ENCODE results near the gene PFKFB2. TPM values are rescaled to one million over a fixed set of nuclear protein-coding genes. Genes with fewer than 3 reads are reported as not detected.

The PFKFB2 gene
- total and polyA plus RNA-seq, 4 donors = 1.5 to 5.9 (median 3.0) TPM

- no peak overlapping the region for H3K9ac ChIP-seq (ENCODE audit: low read depth in 1 of 2, low read length in 2 of 2)
- H3K9me3 ChIP-seq (ENCODE audit: control insufficient read depth in 4 of 4, low read length in 3 of 4) = no peaks in the 10 kb centered on the region
- TF ChIP-seq RXRA (IDR thresholded peaks at IDR 0.05) = no peak
- TF ChIP-seq HNF4A (conservative IDR thresholded peaks at IDR 0.05) = no peak
- no peak for TF ChIP-seq NR2F2 (IDR thresholded peaks at IDR 0.05)
- TF ChIP-seq SP1 (IDR thresholded peaks at IDR 0.05) = peak; percentile 28
- TF ChIP-seq, protein P1, sequence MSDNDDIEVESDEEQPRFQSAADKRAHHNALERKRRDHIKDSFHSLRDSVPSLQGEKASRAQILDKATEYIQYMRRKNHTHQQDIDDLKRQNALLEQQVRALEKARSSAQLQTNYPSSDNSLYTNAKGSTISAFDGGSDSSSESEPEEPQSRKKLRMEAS (IDR thresholded peaks at IDR 0.05) = no peak
- no peak for TF ChIP-seq REST (IDR thresholded peaks at IDR 0.05)
- TF ChIP-seq, protein P2, sequence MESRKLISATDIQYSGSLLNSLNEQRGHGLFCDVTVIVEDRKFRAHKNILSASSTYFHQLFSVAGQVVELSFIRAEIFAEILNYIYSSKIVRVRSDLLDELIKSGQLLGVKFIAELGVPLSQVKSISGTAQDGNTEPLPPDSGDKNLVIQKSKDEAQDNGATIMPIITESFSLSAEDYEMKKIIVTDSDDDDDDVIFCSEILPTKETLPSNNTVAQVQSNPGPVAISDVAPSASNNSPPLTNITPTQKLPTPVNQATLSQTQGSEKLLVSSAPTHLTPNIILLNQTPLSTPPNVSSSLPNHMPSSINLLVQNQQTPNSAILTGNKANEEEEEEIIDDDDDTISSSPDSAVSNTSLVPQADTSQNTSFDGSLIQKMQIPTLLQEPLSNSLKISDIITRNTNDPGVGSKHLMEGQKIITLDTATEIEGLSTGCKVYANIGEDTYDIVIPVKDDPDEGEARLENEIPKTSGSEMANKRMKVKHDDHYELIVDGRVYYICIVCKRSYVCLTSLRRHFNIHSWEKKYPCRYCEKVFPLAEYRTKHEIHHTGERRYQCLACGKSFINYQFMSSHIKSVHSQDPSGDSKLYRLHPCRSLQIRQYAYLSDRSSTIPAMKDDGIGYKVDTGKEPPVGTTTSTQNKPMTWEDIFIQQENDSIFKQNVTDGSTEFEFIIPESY (IDR thresholded peaks at IDR 0.05) = no peak
- TF ChIP-seq ATF3 (IDR thresholded peaks at IDR 0.05) = no peak
- H3K4me1 ChIP-seq (ENCODE audit: control insufficient read depth in 4 of 4, insufficient read depth in 4 of 4, low read length in 3 of 4) = peaks cover 5 to 16% (median 11%) of the 10 kb centered on the region in 4 donors
- H3K27ac ChIP-seq (ENCODE audit: low read depth in 1 of 2, low read length in 2 of 2) = no peak overlapping the region
- no peaks in the 10 kb centered on the region for H3K36me3 ChIP-seq (ENCODE audit: control insufficient read depth in 4 of 4, insufficient read depth in 3 of 4, low read depth in 1 of 4, low read length in 3 of 4)
- no peak for DNase-seq (ENCODE audit: low spot score)
- H3K27me3 ChIP-seq (ENCODE audit: control insufficient read depth in 4 of 4, insufficient read depth in 4 of 4, low read length in 3 of 4) = no peaks in the 10 kb centered on the region
- H3K4me3 ChIP-seq (ENCODE audit: low read depth in 1 of 3, low read length in 3 of 3) = no peak overlapping the region
- 88% methylated on average over 5 of the region's 5 CpGs for WGBS
These were observed 45.6 kb upstream of the PFKFB2 start for GRCh38 chr1:207007352-207008033.

- H3K4me3 ChIP-seq (ENCODE audit: low read depth in 1 of 3, low read length in 3 of 3) = no peak overlapping the region
- TF ChIP-seq SP1 (IDR thresholded peaks at IDR 0.05) (peak; percentile 8), RAD21 (IDR thresholded peaks at IDR 0.05) (no peak), RXRA (IDR thresholded peaks at IDR 0.05) (no peak)
- WGBS = 93% methylated on average over 10 of the region's 10 CpGs
- H3K9me3 ChIP-seq (ENCODE audit: control insufficient read depth in 4 of 4, low read length in 3 of 4) = no peaks in the 10 kb centered on the region
- no peaks in the 10 kb centered on the region for H3K36me3 ChIP-seq (ENCODE audit: control insufficient read depth in 4 of 4, insufficient read depth in 3 of 4, low read depth in 1 of 4, low read length in 3 of 4)
- no peak for DNase-seq (ENCODE audit: low spot score)
- no peaks in the 10 kb centered on the region for H3K27me3 ChIP-seq (ENCODE audit: control insufficient read depth in 4 of 4, insufficient read depth in 4 of 4, low read length in 3 of 4)
- H3K4me1 ChIP-seq (ENCODE audit: control insufficient read depth in 4 of 4, insufficient read depth in 4 of 4, low read length in 3 of 4) = peaks cover 5 to 16% (median 11%) of the 10 kb centered on the region in 4 donors
- no peak overlapping the region for H3K9ac ChIP-seq (ENCODE audit: low read depth in 1 of 2, low read length in 2 of 2)
- no peak overlapping the region for H3K27ac ChIP-seq (ENCODE audit: low read depth in 1 of 2, low read length in 2 of 2)
These were observed 43.8 kb upstream of the PFKFB2 start for GRCh38 chr1:207009182-207009850.

GRCh38 chr1:207009945-207010344 is 43.1 kb upstream of the PFKFB2 start:
- no peak for DNase-seq (ENCODE audit: low spot score)
- H3K9ac ChIP-seq (ENCODE audit: low read depth in 1 of 2, low read length in 2 of 2) = no peak overlapping the region
- TF ChIP-seq REST (IDR thresholded peaks at IDR 0.05) (no peak), RAD21 (IDR thresholded peaks at IDR 0.05) (no peak), SP1 (IDR thresholded peaks at IDR 0.05) (no peak), EGR1 (IDR thresholded peaks at IDR 0.05; ENCODE audit: low read depth in 2 of 2) (no peak)
- peaks cover 5 to 10% (median 7%) of the 10 kb centered on the region in 4 donors for H3K4me1 ChIP-seq (ENCODE audit: control insufficient read depth in 4 of 4, insufficient read depth in 4 of 4, low read length in 3 of 4)
- no peaks in the 10 kb centered on the region for H3K36me3 ChIP-seq (ENCODE audit: control insufficient read depth in 4 of 4, insufficient read depth in 3 of 4, low read depth in 1 of 4, low read length in 3 of 4)
- WGBS = 77% methylated on average over 7 of the region's 7 CpGs
- no peaks in the 10 kb centered on the region for H3K9me3 ChIP-seq (ENCODE audit: control insufficient read depth in 4 of 4, low read length in 3 of 4)
- no peaks in the 10 kb centered on the region for H3K27me3 ChIP-seq (ENCODE audit: control insufficient read depth in 4 of 4, insufficient read depth in 4 of 4, low read length in 3 of 4)
- H3K27ac ChIP-seq (ENCODE audit: low read depth in 1 of 2, low read length in 2 of 2) = no peak overlapping the region
- no peak overlapping the region for H3K4me3 ChIP-seq (ENCODE audit: low read depth in 1 of 3, low read length in 3 of 3)
